Hepatocyte (in vitro differentiated cells): ENCODE results near the gene STXBP6.

Source experiments
- EZH2 ChIP-seq: fragments of 200-600 bp; sonication (generic); IDR thresholded peaks from 2 replicates; pipeline ENCODE4 v1.6.1; 2016; ENCODE audit warnings: antibody characterized with exemption, mild to moderate bottlenecking, borderline replicate concordance
- EZH2phosphoT487 ChIP-seq: fragments of 200-600 bp; sonication (generic); IDR thresholded peaks from one replicate; pipeline ENCODE4 v1.6.1; 2018; ENCODE audit warnings: antibody characterized with exemption, mild to moderate bottlenecking, low read depth, moderate library complexity; ENCODE audit not compliant: unreplicated experiment, severe bottlenecking
- TF ChIP-seq, protein P1 (sequence below): fragments of 200-600 bp; sonication (generic); IDR thresholded peaks from 2 replicates; pipeline ENCODE4 v1.5.1; 2016; ENCODE audit warnings: antibody characterized with exemption, mild to moderate bottlenecking; ENCODE audit not compliant: poor library complexity

DNA sequence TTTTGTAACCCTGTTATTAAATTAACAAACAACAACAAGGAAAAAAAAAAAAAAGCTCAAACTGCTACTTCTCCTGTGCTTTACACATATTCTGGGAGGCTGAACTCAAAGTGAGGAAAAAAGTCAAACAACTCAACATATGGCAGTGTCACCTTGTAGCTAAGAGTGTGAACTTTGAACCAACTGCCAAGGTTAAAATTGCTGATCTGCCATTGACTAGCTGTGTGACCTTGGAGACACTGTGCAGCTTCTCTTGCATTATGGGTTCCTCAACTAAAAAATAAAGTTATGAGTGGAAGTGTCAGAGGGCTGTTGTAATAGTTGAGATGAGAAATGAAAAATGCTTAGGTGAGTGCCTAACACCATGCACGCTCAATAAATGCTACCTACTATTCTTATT is 34.2 kb downstream of the STXBP6 start:
- TF ChIP-seq, protein P1, sequence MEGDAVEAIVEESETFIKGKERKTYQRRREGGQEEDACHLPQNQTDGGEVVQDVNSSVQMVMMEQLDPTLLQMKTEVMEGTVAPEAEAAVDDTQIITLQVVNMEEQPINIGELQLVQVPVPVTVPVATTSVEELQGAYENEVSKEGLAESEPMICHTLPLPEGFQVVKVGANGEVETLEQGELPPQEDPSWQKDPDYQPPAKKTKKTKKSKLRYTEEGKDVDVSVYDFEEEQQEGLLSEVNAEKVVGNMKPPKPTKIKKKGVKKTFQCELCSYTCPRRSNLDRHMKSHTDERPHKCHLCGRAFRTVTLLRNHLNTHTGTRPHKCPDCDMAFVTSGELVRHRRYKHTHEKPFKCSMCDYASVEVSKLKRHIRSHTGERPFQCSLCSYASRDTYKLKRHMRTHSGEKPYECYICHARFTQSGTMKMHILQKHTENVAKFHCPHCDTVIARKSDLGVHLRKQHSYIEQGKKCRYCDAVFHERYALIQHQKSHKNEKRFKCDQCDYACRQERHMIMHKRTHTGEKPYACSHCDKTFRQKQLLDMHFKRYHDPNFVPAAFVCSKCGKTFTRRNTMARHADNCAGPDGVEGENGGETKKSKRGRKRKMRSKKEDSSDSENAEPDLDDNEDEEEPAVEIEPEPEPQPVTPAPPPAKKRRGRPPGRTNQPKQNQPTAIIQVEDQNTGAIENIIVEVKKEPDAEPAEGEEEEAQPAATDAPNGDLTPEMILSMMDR, result no peak
- TF ChIP-seq EZH2, result no peak
- TF ChIP-seq EZH2phosphoT487, result no peak
